Panc1 (cell line): ENCODE results near the gene TCF20.

Experiments
- POLR2AphosphoS5 ChIP-seq: IDR thresholded peaks from 2 replicates; pipeline ENCODE4 v1.6.1; 2012; ENCODE audit warnings: mild to moderate bottlenecking, low read depth, low read length, moderate library complexity
- TF ChIP-seq, protein P1 (sequence below): fragments of 450-650 bp; IDR thresholded peaks from 2 replicates; pipeline ENCODE4 v1.5.1; 2017; ENCODE audit warnings: mild to moderate bottlenecking

DNA sequence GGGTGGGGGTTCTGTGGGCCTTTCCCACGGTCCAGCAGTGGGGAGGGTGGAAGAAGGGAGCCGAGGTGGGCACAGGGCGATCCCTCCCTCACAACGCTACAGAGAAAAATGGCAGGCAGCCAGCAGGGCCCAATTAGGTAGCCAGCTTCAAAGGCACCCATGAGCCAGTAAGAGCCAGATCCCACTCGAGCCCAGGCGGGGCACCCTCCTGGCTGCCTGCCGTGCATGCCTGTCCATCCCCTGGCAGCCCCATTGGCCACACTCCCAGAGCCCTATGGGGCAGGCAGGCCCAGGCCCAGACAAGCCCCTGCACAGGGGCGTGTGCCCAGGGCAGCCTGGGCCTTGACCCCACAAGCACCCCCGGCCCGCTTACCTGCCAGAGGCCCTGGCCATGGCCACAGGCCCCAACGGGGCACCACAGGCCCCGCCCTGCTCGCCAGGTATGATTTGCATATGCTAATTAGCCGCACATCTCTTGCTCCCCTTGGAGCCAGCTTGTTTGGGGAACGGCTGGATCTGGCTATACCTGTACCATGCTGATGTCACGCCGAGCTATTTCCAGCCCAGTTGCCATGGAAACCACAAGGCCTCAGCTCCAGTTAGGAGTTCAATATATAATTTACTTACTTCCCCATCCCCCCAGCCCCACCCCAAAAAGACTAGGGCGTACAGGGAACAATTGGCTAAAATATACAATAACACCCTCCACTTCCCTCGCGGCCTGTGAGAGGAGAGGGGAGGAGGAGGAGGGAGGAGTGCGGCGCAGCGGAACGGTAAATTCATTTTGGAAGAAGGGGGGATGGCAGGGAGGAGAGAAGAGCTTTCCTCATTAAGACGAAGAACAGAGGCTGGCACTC lies 47.5 kb upstream of the TCF20 start:
- TF ChIP-seq, protein P1, sequence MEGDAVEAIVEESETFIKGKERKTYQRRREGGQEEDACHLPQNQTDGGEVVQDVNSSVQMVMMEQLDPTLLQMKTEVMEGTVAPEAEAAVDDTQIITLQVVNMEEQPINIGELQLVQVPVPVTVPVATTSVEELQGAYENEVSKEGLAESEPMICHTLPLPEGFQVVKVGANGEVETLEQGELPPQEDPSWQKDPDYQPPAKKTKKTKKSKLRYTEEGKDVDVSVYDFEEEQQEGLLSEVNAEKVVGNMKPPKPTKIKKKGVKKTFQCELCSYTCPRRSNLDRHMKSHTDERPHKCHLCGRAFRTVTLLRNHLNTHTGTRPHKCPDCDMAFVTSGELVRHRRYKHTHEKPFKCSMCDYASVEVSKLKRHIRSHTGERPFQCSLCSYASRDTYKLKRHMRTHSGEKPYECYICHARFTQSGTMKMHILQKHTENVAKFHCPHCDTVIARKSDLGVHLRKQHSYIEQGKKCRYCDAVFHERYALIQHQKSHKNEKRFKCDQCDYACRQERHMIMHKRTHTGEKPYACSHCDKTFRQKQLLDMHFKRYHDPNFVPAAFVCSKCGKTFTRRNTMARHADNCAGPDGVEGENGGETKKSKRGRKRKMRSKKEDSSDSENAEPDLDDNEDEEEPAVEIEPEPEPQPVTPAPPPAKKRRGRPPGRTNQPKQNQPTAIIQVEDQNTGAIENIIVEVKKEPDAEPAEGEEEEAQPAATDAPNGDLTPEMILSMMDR = no peak
- no peak for TF ChIP-seq POLR2AphosphoS5
